ENCODE data around the gene SERHL2.
"Not testable (repeated sequence)": the region's sequence is repeated elsewhere in the genome, so short reads cannot be mapped to it uniquely, and the experiment has no call there.

Gene SERHL2

GRCh38 chr22:42604403-42604802 lies 50.6 kb downstream of the SERHL2 start:
- in situ Hi-C loops (cut with MboI; ENCODE audit: low sequenced_read_pairs): no loop called here

GRCh38 chr22:42607641-42608040 lies 53.9 kb downstream of the SERHL2 start:
- in situ Hi-C loops (cut with MboI; ENCODE audit: low sequenced_read_pairs): not testable (repeated sequence)

- in situ Hi-C loops (cut with MboI; ENCODE audit: low sequenced_read_pairs): no loop called here
Observed at GRCh38 chr22:42608136-42608822, 54.5 kb downstream of the SERHL2 start.

GRCh38 chr22:42608823-42609361 lies 55.1 kb downstream of the SERHL2 start:
- in situ Hi-C loops (cut with MboI; ENCODE audit: low sequenced_read_pairs): no loop called here

- in situ Hi-C loops (cut with MboI; ENCODE audit: low sequenced_read_pairs): no loop called here
Observed at GRCh38 chr22:42610186-42610585, 56.4 kb downstream of the SERHL2 start.

DNA sequence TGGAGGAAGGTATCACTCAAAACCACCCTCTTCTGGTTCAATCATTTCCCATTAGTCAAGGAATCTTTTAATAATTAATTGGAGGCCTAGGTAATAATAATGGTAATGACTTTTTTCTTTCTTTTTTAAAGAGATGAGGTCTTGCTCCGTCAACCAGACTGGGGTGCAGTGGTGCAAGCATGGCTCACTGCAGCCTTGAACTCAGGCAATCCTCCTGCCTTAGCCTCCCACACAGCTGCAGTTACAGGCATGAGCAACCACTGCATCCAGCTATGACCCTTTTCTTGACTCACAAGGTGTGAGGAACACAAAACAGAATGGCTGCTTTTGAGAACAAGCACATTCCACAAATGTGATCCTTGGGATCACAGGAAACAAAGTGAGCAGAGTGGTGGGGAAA lies 57.3 kb downstream of the SERHL2 start:
- in situ Hi-C loops (cut with MboI; ENCODE audit: low sequenced_read_pairs): no loop called here

GRCh38 chr22:42612336-42612735 lies 58.6 kb downstream of the SERHL2 start:
- in situ Hi-C loops (cut with MboI; ENCODE audit: low sequenced_read_pairs): no loop called here

GRCh38 chr22:42613872-42614301 lies 60.1 kb downstream of the SERHL2 start:
- in situ Hi-C loops (cut with MboI; ENCODE audit: low sequenced_read_pairs): no loop called here

GRCh38 chr22:42614312-42615091 lies 60.7 kb downstream of the SERHL2 start, which contains the start of gene POLDIP3:
POLDIP3 (minus strand) TSS chr22:42614883; CDS start chr22:42614857, 26 bp downstream.
- in situ Hi-C loops (cut with MboI; ENCODE audit: low sequenced_read_pairs): no loop called here

DNA sequence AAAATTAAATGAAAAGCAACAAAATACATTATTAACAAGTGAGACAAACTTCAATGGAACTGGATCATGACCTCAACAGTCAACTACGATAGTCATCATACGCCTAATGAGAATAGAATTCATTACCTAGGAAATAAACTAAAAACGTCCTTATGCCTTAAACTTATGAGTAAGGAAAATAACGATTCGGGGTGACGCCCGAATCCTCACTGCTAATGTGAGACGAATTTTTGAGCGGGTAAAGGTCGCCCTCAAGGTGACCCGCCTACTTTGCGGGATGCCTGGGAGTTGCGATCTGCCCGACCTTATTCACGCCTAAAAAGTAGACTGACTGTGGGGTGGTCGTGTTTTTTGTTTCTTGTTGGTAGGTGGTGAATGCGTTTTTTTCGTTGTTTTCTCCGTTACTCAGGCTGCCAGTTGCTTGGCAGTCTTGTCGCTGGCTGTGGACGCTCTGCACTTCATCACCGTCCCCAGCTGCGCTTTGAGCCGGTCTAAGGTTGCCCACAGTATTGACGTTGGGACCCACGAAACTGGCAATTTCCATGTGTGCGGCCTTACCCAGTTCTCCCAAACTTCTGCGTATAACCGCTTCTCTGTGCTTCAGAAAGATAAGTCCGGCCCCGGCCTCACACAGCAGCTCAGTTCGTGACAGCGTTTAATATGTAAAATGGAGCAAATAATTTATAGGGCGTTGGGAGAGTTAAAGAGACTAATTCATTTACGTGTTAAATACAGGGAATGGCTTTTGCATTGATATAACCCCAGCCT lies 61.5 kb downstream of the SERHL2 start:
- in situ Hi-C loops (cut with MboI; ENCODE audit: low sequenced_read_pairs): no loop called here

- in situ Hi-C loops (cut with MboI; ENCODE audit: low sequenced_read_pairs): not testable (repeated sequence)
Observed at GRCh38 chr22:42615860-42616175, 62.1 kb downstream of the SERHL2 start.

DNA sequence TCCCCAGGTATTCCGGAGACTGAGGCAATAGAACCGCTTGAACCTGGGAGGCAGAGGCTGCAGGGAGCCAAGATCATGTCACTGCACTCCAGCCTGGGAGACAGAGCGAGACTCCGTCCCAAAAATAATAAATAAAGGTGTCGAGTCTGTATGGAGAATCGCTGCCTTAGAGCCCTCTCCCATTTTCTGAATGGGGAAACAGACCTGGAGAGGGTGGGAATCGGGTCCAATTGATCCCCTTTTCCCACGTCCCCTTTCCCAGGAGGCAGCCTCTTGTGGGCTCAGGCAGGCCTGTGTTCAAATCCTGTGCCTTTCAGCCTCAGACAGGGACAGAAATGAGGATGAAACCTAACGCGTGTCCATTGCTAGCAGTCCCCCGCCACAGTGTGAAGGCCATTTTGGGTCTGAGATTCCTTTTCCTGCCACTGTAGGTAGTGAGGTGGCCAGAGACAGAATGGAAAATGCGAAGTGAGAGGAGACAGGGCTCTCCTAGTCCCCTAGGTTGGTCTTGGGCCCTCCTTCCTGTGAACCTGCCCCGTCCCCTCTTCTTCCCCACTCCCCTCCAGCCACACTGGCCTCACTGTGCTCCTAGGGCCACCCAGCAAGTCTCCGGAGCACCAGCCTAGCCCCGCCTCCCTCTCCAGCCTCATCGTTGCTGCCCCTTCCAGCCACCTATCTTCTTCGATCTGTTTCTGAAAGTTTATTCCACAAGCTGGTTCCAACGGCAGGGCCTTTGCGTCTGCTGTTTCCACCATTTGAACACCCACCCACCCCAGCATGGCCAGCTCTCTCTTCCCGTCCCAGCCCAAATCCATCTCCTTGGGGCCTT lies 63.6 kb downstream of the SERHL2 start:
- in situ Hi-C loops (cut with MboI; ENCODE audit: low sequenced_read_pairs): no loop called here

GRCh38 chr22:42619261-42620063 lies 65.7 kb downstream of the SERHL2 start:
- in situ Hi-C loops (cut with MboI; ENCODE audit: low sequenced_read_pairs): no loop called here

DNA sequence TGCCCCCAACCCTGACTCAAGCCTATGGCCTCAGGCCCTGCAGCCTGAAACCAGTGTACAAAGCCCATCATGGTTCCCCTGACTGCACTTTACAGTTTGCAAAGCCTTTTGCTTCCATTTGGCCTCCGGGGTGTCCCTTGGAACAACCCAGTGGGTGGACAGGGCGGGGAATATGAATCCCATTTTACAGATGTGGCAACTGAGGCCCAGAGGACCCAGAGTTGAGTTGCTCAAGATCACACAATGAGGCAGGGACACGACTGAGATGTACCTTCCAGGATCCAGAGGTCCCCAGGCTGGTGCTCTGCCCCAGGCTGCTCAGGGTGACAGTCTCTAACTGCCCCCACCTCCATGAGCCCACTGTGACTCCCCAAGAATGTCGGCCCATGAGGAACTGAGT lies 66.3 kb downstream of the SERHL2 start:
- in situ Hi-C loops (cut with MboI; ENCODE audit: low sequenced_read_pairs): no loop called here

GRCh38 chr22:42621505-42622002 lies 67.8 kb downstream of the SERHL2 start:
- in situ Hi-C loops (cut with MboI; ENCODE audit: low sequenced_read_pairs): no loop called here

- in situ Hi-C loops (cut with MboI; ENCODE audit: low sequenced_read_pairs): no loop called here
Observed at GRCh38 chr22:42622061-42622710, 68.4 kb downstream of the SERHL2 start.

DNA sequence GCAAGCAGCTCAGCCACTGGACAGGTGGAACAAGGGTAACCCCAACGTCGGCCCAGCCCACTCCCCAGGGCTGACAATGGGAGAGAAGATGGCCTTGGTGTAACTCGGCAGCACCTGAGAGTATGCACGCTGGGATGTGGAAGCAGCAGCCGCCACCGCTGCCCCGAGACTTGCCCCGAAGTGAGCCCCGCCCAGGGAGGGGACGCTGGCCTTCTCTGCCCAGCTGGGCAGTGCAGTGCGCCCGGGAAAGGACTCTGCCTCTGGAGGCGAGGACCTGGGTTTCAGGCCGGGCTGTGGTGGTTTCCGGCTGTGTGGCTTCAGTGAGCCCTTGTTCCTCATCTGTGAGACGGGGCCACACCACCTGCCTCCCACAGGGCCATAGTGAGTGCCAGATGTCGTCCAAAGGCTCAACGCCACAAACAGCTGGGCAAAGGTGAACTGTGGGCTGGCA lies 69.6 kb downstream of the SERHL2 start:
- in situ Hi-C loops (cut with MboI; ENCODE audit: low sequenced_read_pairs): no loop called here
